Measurements from ENCODE around the gene SLC22A7.

Gene SLC22A7

DNA sequence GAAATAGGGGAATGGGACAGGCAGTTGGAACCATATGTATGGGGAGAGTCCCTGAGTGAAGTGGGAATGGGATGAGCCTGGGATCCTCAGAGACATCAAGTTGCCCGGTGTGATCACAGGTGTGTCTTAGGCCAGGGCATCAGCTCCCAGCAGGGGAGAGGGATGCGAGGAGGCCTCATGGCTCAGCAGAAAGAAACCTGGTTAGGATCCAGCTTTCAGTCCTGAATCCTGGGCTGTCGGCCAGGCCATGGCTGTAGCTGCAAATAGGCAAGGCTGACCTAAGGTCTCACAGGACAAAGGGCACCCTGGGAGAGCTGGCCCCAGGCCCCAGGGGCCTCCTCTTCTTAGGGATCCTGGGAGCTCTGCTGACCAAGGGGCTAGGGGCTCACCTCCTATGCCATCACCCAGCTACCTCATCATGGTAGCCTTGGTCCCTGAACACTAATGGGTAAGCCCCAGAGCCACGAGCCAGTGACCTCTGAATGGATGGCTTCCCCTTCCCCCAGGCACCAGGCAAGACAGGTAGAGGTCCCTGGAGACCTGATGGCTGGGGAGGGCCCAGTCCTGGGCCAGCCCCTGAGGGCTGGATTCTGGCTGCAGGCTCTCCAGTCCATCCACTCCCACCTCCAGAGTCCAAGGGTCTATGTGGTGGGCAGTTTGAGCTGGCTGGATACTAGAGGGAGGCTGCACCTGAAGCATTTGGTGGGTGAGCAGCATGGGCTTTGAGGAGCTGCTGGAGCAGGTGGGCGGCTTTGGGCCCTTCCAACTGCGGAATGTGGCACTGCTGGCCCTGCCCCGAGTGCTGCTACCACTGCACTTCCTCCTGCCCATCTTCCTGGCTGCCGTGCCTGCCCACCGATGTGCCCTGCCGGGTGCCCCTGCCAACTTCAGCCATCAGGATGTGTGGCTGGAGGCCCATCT, at the start of gene SLC22A7:
TSS of gene SLC22A7 (plus strand) at position 617 of the 921 bp plus-strand sequence. CDS start at position 716, 99 bp downstream.
- no peak for DNase-seq

DNA sequence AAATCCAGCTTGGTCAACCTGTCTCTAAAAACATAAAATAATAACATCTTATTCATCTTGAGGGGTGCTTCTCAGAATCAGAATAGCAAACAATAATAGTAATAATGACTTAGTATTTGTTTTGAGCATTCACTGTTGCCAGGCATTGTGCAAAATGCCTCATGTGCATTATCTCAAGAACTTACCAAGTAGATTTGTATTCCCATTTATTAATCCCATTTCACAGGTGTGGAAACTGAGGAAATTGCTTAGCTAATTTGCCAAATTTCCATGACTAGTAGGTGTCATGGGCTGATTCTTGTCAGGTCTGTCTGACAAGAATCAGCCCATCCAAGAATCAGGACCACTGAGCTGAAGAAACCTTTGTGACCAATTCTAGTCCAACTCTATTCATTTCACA, 49.3 kb upstream of the SLC22A7 start:
- DNase-seq: no peak

- no peak for DNase-seq
Measured at GRCh38 chr6:43250992-43251373, 47.1 kb upstream of the SLC22A7 start.

DNA sequence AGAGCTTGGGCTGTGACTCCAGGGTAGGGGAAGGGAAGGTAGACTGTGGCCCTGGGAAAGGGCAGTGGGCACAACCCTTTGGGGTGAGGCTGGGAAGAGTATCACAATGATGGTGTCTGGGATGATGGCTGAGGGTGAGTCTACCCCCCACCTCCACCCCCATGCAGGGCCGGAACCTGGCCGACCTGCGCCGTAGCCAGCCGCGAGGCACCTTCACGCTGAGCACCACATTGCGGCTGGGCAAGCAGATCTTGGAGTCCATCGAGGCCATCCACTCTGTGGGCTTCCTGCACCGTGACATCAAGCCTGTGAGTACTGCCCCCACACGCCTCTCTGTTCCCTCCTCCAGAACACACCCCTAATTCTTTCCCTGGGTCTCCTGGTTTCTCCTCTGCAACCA, 44.7 kb upstream of the SLC22A7 start:
- no peak for DNase-seq

DNA sequence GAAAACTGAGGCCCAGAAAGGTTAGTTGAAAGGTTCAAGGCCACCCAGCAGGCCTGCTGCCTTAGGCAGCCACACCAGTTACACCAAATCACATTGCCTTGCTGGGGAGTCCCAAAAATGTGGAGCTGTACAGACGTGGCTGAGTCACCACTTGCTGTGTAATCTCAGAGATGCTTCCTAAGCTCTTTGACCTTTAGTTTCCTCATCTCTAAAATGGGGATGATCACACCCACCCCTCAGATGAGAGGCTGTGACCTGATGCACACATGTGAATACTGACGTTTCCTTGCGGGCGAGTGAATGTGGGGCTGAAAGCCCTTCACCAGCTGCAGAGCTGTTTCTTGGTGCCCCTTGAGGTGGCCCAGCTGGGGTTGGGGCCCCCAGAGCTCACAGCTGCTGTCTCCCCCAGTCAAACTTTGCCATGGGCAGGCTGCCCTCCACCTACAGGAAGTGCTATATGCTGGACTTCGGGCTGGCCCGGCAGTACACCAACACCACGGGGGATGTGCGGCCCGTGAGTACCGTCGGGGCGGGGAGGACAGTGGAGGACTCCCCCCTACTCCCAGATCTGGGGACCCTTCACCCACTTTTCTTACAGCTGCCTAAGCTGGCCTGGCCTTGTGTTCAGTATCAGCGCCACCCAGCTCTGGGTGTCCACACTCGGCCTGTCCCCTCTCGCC, 43.8 kb upstream of the SLC22A7 start:
- no peak for DNase-seq

- no peak for DNase-seq
Measured at GRCh38 chr6:43254846-43255245, 43.2 kb upstream of the SLC22A7 start.

DNA sequence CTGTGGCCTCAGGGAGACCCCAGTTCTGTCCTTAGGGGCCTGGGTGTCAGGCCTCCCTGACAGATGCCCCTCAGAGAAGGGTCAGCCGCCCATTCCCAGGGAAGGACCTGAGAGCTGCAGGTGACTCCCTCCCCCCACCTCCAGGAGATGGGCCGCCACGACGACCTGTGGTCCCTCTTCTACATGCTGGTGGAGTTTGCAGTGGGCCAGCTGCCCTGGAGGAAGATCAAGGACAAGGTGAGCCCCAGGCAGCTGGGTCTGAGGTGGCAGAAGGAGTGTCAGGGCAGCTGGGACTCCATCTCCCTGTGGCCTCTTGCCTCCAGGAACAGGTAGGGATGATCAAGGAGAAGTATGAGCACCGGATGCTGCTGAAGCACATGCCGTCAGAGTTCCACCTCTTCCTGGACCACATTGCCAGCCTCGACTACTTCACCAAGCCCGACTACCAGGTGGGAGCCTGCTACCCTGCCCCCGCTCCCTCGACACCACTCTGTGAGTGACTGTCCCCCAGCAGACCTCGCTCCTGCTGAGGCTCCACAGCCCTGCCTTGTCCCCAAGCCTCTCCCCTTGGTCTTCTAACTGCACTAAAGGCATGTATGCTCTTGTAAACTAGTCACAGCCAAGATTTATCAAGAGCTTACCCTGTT, 42.5 kb upstream of the SLC22A7 start:
- no peak for DNase-seq

DNA sequence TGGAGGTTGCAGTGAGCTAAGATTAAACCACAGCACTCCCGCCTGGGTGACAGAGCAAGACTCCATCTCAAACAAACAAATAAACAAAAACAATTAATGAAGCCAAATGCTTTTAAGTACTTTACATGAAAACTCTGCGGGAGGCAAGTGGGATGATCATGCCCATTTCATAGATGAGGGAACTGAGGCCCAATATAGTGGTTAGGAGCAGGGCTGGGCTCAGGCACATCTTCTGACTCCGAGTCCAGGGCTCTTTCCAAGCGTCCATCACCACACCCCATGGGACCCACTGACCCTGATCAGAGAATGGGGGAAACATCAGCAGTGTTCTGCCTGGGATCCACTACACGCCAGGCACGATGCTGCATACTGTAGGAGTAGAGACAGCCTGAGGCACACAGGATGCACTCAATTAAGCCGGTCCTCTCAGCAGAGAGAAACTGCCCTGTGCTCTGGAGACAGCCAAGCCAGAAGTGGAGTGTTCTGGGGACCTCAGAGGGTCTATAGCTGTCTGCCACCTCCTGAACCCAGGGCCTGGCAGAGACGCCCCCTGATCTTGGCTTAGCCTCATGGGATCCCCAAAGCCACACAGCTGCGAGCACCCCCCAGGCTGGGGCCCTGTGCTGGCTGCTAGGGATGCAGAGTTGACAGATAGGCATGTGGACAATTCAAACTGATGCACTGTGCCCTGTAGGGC, 41.2 kb upstream of the SLC22A7 start:
- no peak for DNase-seq

GRCh38 chr6:43257367-43258145, 40.5 kb upstream of the SLC22A7 start:
- no peak for DNase-seq

- no peak for DNase-seq
Measured at GRCh38 chr6:43258180-43258579, 39.9 kb upstream of the SLC22A7 start.

DNA sequence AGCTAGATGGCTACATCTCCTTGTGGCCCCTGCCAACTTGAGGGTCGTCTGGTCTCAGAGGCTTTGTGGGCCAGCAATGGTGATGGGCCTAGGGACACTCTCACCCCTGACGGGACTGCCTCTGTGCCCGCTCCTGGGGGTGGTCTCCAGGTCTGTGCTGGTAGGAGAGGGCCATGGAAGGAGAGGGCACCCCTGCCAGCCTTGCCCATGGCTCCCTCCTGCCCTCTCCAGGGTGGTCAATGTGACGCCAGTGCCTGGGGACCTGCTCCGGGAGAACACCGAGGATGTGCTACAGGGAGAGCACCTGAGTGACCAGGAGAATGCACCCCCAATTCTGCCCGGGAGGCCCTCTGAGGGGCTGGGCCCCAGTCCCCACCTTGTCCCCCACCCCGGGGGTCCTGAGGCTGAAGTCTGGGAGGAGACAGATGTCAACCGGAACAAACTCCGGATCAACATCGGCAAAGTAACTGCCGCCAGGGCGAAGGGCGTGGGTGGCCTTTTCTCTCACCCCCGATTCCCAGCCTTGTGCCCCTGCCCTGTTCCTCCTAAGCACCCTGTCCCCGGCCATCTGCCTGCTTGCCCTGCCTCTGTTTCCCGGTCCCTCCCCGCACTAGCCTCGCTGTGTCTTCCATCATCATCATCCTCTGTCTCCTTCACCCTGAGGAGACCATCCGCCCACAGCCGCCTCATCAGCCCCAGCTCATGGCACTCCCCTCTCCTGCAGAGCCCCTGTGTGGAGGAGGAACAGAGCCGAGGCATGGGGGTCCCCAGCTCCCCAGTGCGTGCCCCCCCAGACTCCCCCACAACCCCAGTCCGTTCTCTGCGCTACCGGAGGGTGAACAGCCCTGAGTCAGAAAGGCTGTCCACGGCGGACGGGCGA, 39.0 kb upstream of the SLC22A7 start:
- DNase-seq: no peak

GRCh38 chr6:43260791-43261190, 37.3 kb upstream of the SLC22A7 start:
- DNase-seq: no peak

GRCh38 chr6:43261198-43261597, 36.9 kb upstream of the SLC22A7 start:
- no peak for DNase-seq

GRCh38 chr6:43262000-43262779, 35.9 kb upstream of the SLC22A7 start:
- no peak for DNase-seq

- no peak for DNase-seq
Measured at GRCh38 chr6:43262780-43263313, 35.2 kb upstream of the SLC22A7 start.

DNA sequence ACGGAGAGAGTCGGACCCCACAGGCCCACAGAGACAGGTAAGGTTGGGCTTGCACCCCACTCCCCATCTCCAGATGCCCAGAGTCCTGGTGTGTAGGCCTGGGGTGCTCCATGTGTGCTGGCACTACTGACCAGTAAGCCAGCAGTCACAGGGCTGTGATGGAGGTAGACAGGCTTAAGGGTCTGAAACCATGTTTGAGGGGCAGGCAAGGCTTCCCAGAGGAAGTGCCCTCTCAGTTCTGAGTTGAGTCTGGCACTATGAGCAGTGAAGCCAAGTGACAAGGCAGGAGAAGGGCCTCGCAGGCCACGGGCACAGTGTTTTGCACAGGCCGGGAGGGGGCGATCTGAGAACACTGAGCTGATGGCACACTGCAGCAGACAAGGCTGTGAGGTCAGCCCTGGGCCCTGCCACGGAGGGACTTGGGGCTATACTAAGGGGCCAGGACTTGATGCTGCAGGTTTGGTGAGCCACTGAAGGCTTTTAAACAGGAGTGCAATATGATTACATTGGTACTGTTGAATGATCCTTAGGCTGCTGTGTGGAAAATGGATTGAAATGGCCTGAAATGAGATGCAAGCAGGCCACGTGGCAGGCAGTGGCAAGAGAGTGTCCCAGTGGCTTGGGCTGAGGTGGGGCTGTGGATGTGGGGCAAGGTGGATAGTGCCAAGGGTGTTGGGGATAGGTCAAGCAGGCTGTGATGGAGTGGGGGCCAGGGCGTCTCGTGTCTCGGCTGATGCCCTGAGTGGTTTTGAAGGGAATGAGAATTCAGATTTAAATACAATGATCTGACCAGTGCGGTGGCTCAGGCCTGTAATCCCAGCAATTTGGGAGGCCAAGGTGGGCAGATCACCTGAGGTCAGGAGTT, 34.5 kb upstream of the SLC22A7 start:
- peak; percentile 80 to 83 for DNase-seq

DNA sequence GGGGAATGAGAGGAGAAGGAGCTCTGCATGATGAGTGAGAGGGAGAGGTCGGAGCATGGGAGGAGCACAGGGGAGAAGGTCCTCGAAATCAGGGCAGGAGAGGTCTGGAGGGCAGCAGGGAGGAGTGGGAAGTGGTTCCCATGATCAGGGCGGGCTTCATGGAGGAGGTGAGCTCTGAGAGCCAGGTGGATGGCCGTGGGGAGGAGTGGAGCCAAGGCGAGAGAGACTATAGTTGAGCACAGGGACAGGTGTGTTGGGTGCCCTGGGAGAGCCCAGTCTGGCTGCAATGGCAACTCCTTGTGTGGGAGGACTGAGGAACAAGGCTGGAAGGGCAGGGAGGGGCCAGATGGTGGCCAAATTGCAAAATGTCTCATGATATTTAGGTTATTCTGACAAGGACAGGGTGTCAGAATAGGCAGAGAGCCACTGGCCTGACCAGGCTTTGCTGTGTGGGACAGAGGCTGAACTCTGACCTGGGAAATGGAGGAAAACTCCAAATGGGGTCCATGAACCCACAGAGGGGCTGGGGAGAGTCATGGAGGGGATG, 33.4 kb upstream of the SLC22A7 start:
- no peak for DNase-seq

GRCh38 chr6:43265564-43265963, 32.5 kb upstream of the SLC22A7 start:
- DNase-seq: no peak

All from stimulated activated CD4-positive, alpha-beta T cell treated with anti-CD3 and anti-CD28 coated beads, Interleukin-2, amount 100 ng/mL, for 24 hours (primary cell).